Fibroblast of skin of left quadriceps (primary cell): ENCODE results near the gene LRRK2.
"Not testable (repeated sequence)": the region's sequence is repeated elsewhere in the genome, so short reads cannot be mapped to it uniquely, and the experiment has no call there.

ENCODE experiments used
- DNase-seq, 2 experiments: peaks; one replicate each; pipeline ENCODE4 v3.0.0-alpha.2; 2013; ENCODE audit warnings: low read depth in 2 of 2

The LRRK2 gene

GRCh38 chr12:40248034-40248433, 23.2 kb downstream of the LRRK2 start:
- DNase-seq, result no peak

- no peak for DNase-seq
These were observed 23.9 kb downstream of the LRRK2 start for GRCh38 chr12:40248585-40249297.

DNA sequence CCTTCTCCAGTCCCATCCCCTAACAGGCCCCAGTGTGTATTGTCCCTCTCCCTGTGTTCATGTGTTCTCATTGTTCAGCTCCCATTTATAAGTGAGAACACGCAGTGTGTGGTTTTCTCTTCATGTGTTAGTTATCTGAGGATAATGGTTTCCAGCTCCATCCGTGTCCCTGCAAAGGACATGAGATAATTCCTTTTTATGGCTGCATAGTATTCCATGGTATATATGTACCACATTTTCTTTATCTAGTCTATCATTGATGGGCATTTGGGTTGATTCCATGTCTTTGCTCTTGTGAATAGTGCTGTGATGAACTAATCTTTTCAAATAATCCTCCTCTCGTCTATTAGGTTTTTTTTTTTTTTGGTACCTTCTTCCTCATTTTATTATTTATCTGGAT, 25.9 kb downstream of the LRRK2 start:
- DNase-seq, result not testable (repeated sequence)

GRCh38 chr12:40253936-40254335, 29.1 kb downstream of the LRRK2 start:
- DNase-seq, result peak; percentile 7 to 16

GRCh38 chr12:40254455-40255085, 29.8 kb downstream of the LRRK2 start:
- no peak for DNase-seq

DNA sequence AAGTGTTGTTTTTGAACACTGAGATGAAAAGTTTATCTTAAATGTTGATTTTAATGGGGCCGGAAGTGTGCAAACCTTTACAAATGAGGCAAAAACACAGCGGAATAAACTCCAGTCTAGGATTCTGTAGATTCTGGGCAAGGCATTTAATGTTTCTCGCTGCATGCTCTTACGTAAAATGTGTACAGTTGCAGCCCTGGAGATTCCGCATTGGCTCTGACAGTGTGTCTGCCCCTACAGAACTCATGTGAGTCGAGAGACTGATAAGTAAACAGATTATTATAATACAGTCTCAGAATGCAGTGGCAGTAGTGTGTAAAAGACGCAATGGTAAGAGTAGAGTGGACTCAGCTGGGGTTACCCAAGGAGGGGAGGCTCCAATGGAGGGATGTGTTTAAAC, 33.6 kb downstream of the LRRK2 start:
- DNase-seq, result no peak

GRCh38 chr12:40261937-40262336, 37.1 kb downstream of the LRRK2 start:
- DNase-seq, result no peak

DNA sequence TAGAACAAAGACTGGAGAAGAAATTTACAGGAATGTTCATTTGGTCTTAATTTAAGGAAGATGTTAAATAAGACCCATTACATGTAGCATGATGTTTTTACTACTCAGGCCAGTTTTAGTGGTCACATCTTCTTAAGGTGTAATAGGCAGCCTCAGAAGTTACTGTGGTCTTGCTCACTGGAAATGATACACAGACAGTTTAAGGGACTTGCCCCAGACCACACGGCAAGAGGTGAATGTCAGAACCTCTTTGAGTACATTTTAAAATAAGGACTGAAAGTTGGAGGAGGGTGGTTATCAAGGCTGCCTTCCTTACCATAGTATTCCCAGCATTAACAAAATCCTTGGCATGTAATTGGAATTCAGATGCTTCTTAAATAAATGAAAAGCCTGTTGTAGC, 37.9 kb downstream of the LRRK2 start:
- DNase-seq, result no peak

DNA sequence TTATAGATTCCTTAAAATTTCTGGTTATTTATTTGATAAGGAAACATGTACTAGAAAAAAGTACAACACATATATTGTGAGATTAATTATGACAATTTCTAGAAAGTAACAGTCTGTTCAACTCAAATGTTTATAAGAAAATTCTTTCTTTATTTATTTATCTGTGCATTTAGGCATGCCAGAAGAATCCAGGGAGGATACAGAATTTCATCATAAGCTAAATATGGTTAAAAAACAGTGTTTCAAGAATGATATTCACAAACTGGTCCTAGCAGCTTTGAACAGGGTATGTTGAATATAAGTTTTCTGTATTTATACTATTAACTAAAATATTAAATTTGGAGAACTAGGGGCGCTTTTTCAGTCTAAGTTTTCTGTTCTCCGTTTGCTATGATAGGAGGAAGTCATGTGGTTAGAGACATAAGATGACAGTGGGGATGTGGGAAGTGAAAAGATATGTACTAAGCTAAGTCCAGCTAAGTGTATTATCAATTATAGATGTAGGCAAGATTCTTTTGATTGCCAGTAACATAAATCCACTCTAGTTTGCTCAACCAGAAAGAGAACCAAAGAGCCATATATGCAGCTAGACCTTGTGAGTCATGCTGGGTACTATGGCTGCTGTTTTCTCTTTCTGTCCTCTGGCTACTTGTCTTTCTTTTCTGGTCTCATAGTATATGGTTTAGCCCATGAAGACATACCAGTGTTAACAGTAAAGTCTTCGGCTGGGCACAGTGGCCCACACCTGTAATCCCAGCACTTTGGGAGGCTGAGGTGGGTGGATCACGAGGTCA, 39.0 kb downstream of the LRRK2 start:
- no peak for DNase-seq

GRCh38 chr12:40271981-40272664, 47.3 kb downstream of the LRRK2 start:
- DNase-seq, result no peak

- DNase-seq, result no peak
These were observed 57.1 kb downstream of the LRRK2 start for GRCh38 chr12:40281791-40282364.

- DNase-seq, result no peak
These were observed 61.8 kb downstream of the LRRK2 start for GRCh38 chr12:40286583-40286982.

DNA sequence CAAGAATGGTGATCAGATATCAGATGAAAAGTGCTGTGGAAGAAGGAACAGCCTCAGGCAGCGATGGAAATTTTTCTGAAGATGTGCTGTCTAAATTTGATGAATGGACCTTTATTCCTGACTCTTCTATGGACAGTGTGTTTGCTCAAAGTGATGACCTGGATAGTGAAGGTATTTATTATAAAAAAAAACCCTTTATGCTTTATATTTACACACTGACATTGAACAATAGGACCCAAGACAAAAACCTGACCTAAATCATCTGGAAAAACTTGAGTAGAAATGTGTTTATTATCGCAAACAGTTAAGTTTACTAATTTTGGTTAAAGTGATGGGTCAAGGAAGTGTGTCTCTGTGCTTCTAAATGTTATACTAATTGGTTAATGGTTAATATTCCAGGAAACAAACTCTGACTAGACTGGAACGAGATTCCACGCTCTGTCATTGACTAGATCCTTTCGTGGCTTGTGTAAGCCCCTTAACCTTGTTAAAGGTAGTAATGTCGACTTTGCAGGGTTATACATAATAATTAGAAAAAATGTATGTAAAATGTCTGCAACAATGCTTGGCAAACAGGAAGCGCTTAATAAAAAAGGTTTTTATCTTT, 62.7 kb downstream of the LRRK2 start:
- DNase-seq, result no peak

DNA sequence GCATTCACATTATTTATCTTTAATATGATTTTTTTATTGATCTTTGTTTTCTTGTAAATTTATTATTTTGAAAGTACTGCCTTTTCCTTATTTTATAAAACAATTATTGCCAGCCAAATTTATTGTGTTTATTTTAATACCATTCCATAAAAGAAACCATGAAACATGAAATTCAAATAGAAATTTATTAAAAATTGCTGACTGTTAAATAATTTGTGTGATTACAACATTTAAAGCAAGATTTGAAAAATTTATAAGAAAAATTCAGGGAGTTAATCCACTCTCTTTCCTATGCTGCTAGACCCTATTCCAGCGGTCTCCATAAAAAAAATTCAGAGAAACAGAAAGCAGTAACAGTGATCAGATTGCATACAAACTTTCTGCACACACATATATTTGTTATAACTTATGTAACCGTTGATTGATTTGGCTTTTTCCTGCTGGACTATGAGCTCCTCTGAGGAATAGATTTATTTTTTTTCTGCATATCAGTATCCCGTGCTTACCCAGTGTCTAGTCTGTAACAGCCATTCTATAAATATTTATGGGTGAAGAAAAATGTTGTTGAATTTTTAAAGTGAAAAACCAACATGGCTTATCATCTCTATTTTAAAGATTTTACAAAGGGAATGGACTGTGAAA, 68.1 kb downstream of the LRRK2 start:
- DNase-seq, result no peak

GRCh38 chr12:40298341-40298740, 73.5 kb downstream of the LRRK2 start:
- no peak for DNase-seq

GRCh38 chr12:40300490-40300889, 75.7 kb downstream of the LRRK2 start:
- DNase-seq, result no peak

DNA sequence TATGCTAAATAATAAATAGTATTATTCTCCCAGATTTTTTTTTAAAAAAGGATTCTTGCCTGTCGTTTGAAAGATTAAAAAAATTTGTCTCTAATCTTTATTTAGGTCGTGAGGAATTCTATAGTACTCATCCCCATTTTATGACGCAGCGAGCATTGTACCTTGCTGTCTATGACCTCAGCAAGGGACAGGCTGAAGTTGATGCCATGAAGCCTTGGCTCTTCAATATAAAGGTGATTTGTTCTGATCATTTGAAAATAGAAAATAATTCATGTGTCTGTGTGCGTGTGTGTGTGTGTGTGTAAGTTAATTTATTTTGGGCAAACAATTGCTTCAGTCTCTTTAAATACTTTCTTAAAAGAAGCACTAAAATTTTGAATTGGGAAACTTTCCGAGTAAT, 84.2 kb downstream of the LRRK2 start:
- DNase-seq, result no peak

GRCh38 chr12:40310211-40310610, 85.4 kb downstream of the LRRK2 start:
- DNase-seq, result no peak

DNA sequence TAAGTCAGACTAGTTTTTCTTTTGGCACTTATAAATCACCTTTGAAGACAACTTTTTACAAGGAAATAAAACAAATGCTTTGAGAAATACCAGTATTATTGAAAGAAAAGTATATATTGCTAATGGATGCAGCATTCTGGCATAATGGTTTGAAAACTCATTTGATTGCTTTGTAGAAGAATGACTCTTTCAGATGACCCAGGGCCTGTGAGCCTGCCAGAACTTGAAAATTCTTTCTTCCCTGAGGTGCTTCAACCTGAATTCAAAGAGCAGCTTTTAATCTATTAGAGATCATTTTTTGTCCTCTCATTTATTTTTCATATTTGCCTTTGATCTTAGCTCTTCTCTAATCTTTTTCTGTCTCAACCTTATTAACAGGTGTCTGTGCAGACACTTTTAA, 87.4 kb downstream of the LRRK2 start:
- no peak for DNase-seq

GRCh38 chr12:40312982-40313576, 88.3 kb downstream of the LRRK2 start:
- no peak for DNase-seq

DNA sequence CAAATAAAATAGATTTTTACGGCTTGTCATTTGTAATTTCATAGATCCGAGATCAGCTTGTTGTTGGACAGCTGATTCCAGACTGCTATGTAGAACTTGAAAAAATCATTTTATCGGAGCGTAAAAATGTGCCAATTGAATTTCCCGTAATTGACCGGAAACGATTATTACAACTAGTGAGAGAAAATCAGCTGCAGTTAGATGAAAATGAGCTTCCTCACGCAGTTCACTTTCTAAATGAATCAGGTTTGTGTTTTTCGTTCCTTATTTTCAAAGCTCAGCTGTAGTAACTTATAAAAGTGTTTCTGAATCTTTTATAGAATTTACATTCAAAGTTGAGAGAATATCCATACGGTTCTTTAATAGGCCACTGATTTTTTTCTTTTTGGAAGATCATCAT, 89.1 kb downstream of the LRRK2 start:
- no peak for DNase-seq
